ENCODE measurements around the gene KDM2B. TPM values are rescaled to one million over a fixed set of nuclear protein-coding genes. Genes with fewer than 3 reads are reported as not detected.
"Not testable (repeated sequence)": the region's sequence is repeated elsewhere in the genome, so short reads cannot be mapped to it uniquely, and the experiment has no call there.

Gene KDM2B
- total RNA-seq, 1 experiment from 2014 or later: 18.4 TPM

- DNase-seq (ENCODE audit: low spot score): not testable (repeated sequence)
Measured at GRCh38 chr12:121584885-121585284, 4.1 kb upstream of the KDM2B start.

- DNase-seq (ENCODE audit: low spot score): not testable (repeated sequence)
Measured at GRCh38 chr12:121583334-121583661, 2.5 kb upstream of the KDM2B start.

GRCh38 chr12:121582583-121583333 lies 1.9 kb upstream of the KDM2B start:
- no peak for DNase-seq (ENCODE audit: low spot score)

- DNase-seq (ENCODE audit: low spot score): peak; percentile 20
Measured at GRCh38 chr12:121581686-121582429, 1.0 kb upstream of the KDM2B start.

GRCh38 chr12:121579981-121580868 lies 598 bp downstream of the KDM2B start:
- peak; percentile 34 for DNase-seq (ENCODE audit: low spot score)

- no peak for DNase-seq (ENCODE audit: low spot score)
Measured at GRCh38 chr12:121579190-121579791, 1.5 kb downstream of the KDM2B start.

GRCh38 chr12:121578230-121579189 lies 2.3 kb downstream of the KDM2B start:
- DNase-seq (ENCODE audit: low spot score): no peak

- no peak for DNase-seq (ENCODE audit: low spot score)
Measured at GRCh38 chr12:121577443-121578180, 3.2 kb downstream of the KDM2B start.

- DNase-seq (ENCODE audit: low spot score): no peak
Measured at GRCh38 chr12:121576851-121577391, 3.9 kb downstream of the KDM2B start.

GRCh38 chr12:121575952-121576625 lies 4.7 kb downstream of the KDM2B start:
- DNase-seq (ENCODE audit: low spot score): no peak

GRCh38 chr12:121575051-121575450 lies 5.8 kb downstream of the KDM2B start:
- DNase-seq (ENCODE audit: low spot score): no peak

- DNase-seq (ENCODE audit: low spot score): no peak
Measured at GRCh38 chr12:121574025-121574424, 6.8 kb downstream of the KDM2B start.

- DNase-seq (ENCODE audit: low spot score): no peak
Measured at GRCh38 chr12:121571920-121572319, 8.9 kb downstream of the KDM2B start.

- no peak for DNase-seq (ENCODE audit: low spot score)
Measured at GRCh38 chr12:121570467-121571283, 10.1 kb downstream of the KDM2B start.

- no peak for DNase-seq (ENCODE audit: low spot score)
Measured at GRCh38 chr12:121568971-121569751, 11.7 kb downstream of the KDM2B start.

- DNase-seq (ENCODE audit: low spot score): no peak
Measured at GRCh38 chr12:121568518-121568917, 12.3 kb downstream of the KDM2B start.

GRCh38 chr12:121565076-121565475 lies 15.7 kb downstream of the KDM2B start:
- no peak for DNase-seq (ENCODE audit: low spot score)
